ENCODE results near the gene CHIT1. TPM values are rescaled to one million over a fixed set of nuclear protein-coding genes. Genes with fewer than 3 reads are reported as not detected.
A peak's percentile ranks its signal among the peaks of the same experiment; 100 is the strongest.

Gene CHIT1
- total and polyA plus RNA-seq, 9 of the 15 experiments (the other 6 are each of a cell fraction or from before 2014, with no cell fraction given), result not detected

DNA sequence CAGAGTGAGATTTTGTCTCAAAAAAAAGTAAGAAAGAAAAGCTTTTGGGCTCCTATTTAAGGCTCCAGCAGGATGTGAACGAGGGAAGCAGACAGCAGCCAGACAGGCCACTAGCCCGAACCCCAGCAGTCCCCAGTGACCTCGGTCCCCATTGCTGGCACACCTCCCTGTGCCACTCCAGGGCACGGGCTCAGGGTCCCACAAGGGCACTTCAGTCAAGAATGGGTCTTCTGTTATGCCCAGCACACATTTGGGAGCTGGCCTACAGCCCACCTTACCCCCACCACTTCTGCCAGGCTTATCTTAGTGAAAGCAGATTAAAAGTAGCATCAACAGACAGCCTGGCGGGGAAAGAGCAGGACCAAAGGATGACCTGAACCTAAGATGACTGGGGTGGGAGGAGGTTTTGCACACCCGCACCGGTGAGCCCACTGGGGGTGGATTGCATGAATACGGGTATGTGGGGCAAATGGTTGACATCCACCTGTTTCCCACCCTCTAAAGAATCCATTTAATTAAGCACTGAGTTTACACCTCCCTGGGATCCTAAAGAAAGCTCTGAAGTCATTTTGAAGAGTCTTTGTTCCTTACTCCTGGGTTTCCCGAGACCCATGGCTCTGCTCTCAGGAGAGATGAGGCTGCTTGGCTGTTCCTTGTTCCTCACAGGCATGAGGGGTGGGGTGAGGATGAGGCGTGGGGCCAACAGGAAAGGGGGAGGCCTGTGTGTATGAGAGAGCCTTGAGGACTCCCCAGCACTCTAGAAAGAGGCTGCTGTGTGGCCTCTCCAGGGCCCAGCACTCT lies 47.7 kb downstream of the CHIT1 start (continued):
- no peak for TF ChIP-seq PPARD (CRISPR knock-in tag; IDR thresholded peaks at IDR 0.05)
- no peak for TF ChIP-seq HEY1 (CRISPR knock-in tag; IDR thresholded peaks at IDR 0.05; ENCODE audit: borderline replicate concordance)
- TF ChIP-seq NFXL1 (CRISPR knock-in tag; IDR thresholded peaks at IDR 0.05), result no peak

DNA sequence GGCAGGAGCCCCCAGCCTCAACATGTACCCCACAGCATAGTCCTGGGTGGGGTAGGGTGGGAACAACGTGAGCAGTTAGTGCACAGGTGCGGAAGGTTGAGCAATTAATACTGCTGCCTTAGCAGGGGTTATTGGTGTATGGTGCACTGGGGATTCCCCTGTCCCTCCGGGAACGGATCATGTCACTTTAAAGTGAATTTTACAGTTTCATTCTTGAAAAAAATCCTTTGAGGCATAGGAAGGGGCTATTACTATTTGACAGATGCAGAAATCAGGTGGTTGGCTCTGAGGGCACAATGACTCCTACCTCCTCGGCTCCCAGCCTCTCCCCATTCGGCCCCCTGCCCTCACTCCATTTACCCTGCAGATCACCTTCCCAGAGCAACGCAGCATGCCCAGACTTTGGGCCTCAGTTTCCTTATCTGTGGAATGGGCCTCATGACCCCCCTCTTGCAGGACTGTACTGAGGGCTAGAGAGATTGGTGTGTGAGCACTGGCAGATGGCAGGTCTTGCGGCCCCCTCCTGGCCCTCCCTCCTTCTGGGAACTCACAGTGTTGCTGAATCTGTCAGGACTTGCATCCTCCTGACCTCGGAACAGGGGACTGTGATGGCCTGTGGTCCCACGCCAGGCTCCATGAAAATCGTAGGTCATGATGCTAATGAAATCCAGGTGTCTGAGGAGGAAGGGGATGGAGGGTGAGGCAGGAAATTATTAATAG lies 48.7 kb downstream of the CHIT1 start:
- FAIRE-seq, result no peak

More for the DNA sequence above, 48.7 kb downstream of the CHIT1 start:
- TF ChIP-seq RBM25 (IDR thresholded peaks at IDR 0.05; ENCODE audit: low read depth, low read length, severe bottlenecking) (peak; percentile 50), ZNF143 (CRISPR knock-in tag; IDR thresholded peaks at IDR 0.05) (no peak), STAT5B (CRISPR knock-in tag; IDR thresholded peaks at IDR 0.05) (no peak), E2F5 (CRISPR knock-in tag; IDR thresholded peaks at IDR 0.05) (no peak), ZBTB8A (IDR thresholded peaks at IDR 0.05; ENCODE audit: partially characterized antibody) (no peak)
- Histone ChIP-seq H3K9me3 (replicated peaks; ENCODE audit: control insufficient read depth, insufficient read depth, low read depth, low read length) (no peaks in the 10 kb centered on the region), H3K4me3 (no peak overlapping the region), H2AFZ (ENCODE audit: low read depth, low read length) (no peak overlapping the region), H3K9me1 (ENCODE audit: control insufficient read depth, insufficient read depth, low read length) (no peaks in the 10 kb centered on the region), H3K79me2 (ENCODE audit: control insufficient read depth, insufficient read depth, low read length) (no peaks in the 10 kb centered on the region), H3K36me3 (ENCODE audit: control insufficient read depth, insufficient read depth, low read length) (no peaks in the 10 kb centered on the region), H3K4me1 (replicated peaks in 1 of 2; ENCODE audit: control insufficient read depth in 2 of 2, insufficient read depth in 2 of 2, low read length in 2 of 2) (no peaks in the 10 kb centered on the region), H3K9ac (ENCODE audit: insufficient read depth in 1 of 2, low read depth in 2 of 2, low read length in 2 of 2) (no peak overlapping the region), H3K27me3 (ENCODE audit: control insufficient read depth in 2 of 2, insufficient read depth in 2 of 2, low read length in 2 of 2) (peaks cover 23 to 90% of the 10 kb centered on the region in 2 experiments), H3K27ac (ENCODE audit: extremely low read depth, low read depth, low read length) (no peak overlapping the region), H4K20me1 (replicated peaks; ENCODE audit: control insufficient read depth, insufficient read depth, low read length) (peaks cover 19% of the 10 kb centered on the region), H3K4me2 (ENCODE audit: insufficient read depth, low read length) (no peak overlapping the region)
- no TSS peak for BruUV-seq (replicated peaks)
- in situ Hi-C loops (cut with MboI) (no loop called here), intact Hi-C loops (cut with micrococcal nuclease) (no loop called here)
- ChIA-PET POLR2A (interaction anchor here (1.4 kb wide), 1 partner anchor 15 kb away, joined by 4 read pairs; no protein-coding TSS in a partner anchor), CTCF (ENCODE audit: low intra/inter-chr PET ratio) (no interaction called here)
- 2% methylated on average over 9 of the region's 11 CpGs for WGBS (ENCODE audit: insufficient coverage, low coverage, missing lambda C conversion rate)
- DNase-seq (ENCODE audit: extremely low read depth in 1 of 4, low spot score in 3 of 4) (no peak), ATAC-seq (no peak)
